DND-41 (cell line): ENCODE measurements around the gene HRC.

ENCODE experiments used
- CTCF ChIP-seq: IDR thresholded peaks from 2 replicates; pipeline ENCODE4 v1.5.1; 2012; ENCODE audit warnings: borderline replicate concordance, low read length, moderate library complexity, mild to moderate bottlenecking; ENCODE audit not compliant: poor library complexity, severe bottlenecking; ENCODE audit errors: extremely low read depth
- EZH2 ChIP-seq: IDR thresholded peaks from 3 replicates; pipeline ENCODE4 v1.6.1; 2012; ENCODE audit warnings: borderline replicate concordance, low read depth, mild to moderate bottlenecking, moderate library complexity, low read length, inconsistent platforms; ENCODE audit not compliant: severe bottlenecking

GRCh38 chr19:49165865-49166301, 10.7 kb upstream of the HRC start:
- TF ChIP-seq CTCF = no peak
- TF ChIP-seq EZH2 = no peak
